Activated CD4-positive, alpha-beta memory T cell treated with anti-CD3 and anti-CD28 coated beads for 36 hours (primary cell): ENCODE measurements around the gene MAP7D3. TPM values are rescaled to one million over a fixed set of nuclear protein-coding genes. Genes with fewer than 3 reads are reported as not detected.

ENCODE experiments used
- CTCF ChIA-PET: fragments of 350-600 bp; sonication (Branson Sonifier 250); formaldehyde crosslinking; loops from one replicate; lab custom pipeline; 2021; ENCODE audit warnings: antibody characterized with exemption, inconsistent platforms; lab: Charles Lee
- POLR2A ChIA-PET: fragments of 350-600 bp; sonication (Branson Sonifier 250); formaldehyde crosslinking; loops from one replicate; lab custom pipeline; 2021; ENCODE audit warnings: antibody characterized with exemption; lab: Charles Lee
- DNase-seq: peaks from one replicate; pipeline ENCODE4 v3.0.0-alpha.2; 2020
- H3K27ac Mint-ChIP-seq: one replicate; pipeline ENCODE4 v1.8.0; 2021; ENCODE audit warnings: mixed read lengths
- H3K27me3 Mint-ChIP-seq: one replicate; pipeline ENCODE4 v1.8.0; 2021; ENCODE audit warnings: mixed read lengths
- H3K36me3 Mint-ChIP-seq: one replicate; pipeline ENCODE4 v1.8.0; 2021; ENCODE audit warnings: mixed read lengths
- H3K4me1 Mint-ChIP-seq: one replicate; pipeline ENCODE4 v1.8.0; 2021; ENCODE audit warnings: low read depth, mixed read lengths
- H3K4me3 Mint-ChIP-seq: one replicate; pipeline ENCODE4 v1.8.0; 2021; ENCODE audit warnings: mild to moderate bottlenecking, mixed read lengths
- H3K9me3 Mint-ChIP-seq: one replicate; pipeline ENCODE4 v1.8.0; 2021; ENCODE audit warnings: mixed read lengths
- intact Hi-C: fragments of 100-400 bp; cut with micrococcal nuclease; formaldehyde crosslinking; loops from one replicate; pipeline ENCODE4 v1.15.1; 2023
- total RNA-seq, 2 experiments: library from RNA; stranded (reverse); gene quantifications; one replicate each; pipeline ENCODE4 v1.2.3, GENCODE V29; 2021

The MAP7D3 gene
- total RNA-seq, 2 experiments from 2014 or later, result 18.2 to 20.5 TPM

- Mint-ChIP-seq H3K4me3 (no peak overlapping the region), H3K27me3 (no peaks in the 10 kb centered on the region), H3K27ac (no peak overlapping the region), H3K9me3 (no peaks in the 10 kb centered on the region), H3K36me3 (no peaks in the 10 kb centered on the region), H3K4me1 (peaks cover 4% of the 10 kb centered on the region)
- intact Hi-C loops, result loop anchor here (1.0 to 2.0 kb wide), 2 partner anchors 40 to 240 kb away; no protein-coding TSS in a partner anchor
- ChIA-PET CTCF (interaction anchor here (0.6 to 4.3 kb wide), 17 partner anchors 8 to 963 kb away, joined by 3 to 41 read pairs (median 3); no protein-coding TSS in a partner anchor), POLR2A (no interaction called here)
- DNase-seq, result peak; percentile 57
Observed at GRCh38 chrX:136268051-136269048, 17.1 kb upstream of the MAP7D3 start.

DNA sequence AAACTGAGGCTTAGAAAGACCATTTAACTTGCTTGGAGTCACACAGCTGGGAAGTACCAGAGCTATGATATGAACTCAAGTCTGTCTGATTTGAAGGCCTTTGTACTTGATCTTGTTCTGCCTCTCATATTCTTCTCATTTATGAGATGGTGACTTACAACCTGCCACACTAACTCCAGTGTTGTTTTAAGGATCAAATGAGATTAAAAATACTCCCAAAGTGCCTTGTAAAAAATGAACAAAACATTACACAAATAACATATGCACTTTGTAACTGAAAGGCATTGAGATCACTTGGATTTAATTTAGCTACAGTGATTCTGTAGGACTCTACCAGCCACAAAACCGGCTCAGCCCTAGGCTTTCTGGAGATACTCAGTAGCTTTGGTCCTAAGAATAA is 15.6 kb upstream of the MAP7D3 start:
- intact Hi-C loops, result no loop called here
- H3K4me3 Mint-ChIP-seq, result no peak overlapping the region
- H3K4me1 Mint-ChIP-seq, result peaks cover 2% of the 10 kb centered on the region
- ChIA-PET POLR2A (no interaction called here), CTCF (interaction anchor here (0.7 to 4.3 kb wide), 4 partner anchors 11 to 292 kb away, joined by 3 to 41 read pairs (median 4); no protein-coding TSS in a partner anchor)
- H3K9me3 Mint-ChIP-seq, result no peaks in the 10 kb centered on the region
- DNase-seq, result no peak
- H3K27me3 Mint-ChIP-seq, result no peaks in the 10 kb centered on the region
- H3K36me3 Mint-ChIP-seq, result no peaks in the 10 kb centered on the region
- H3K27ac Mint-ChIP-seq, result no peak overlapping the region

- Mint-ChIP-seq H3K4me3 (no peak overlapping the region), H3K36me3 (no peaks in the 10 kb centered on the region), H3K27ac (no peak overlapping the region), H3K4me1 (peaks cover 28% of the 10 kb centered on the region), H3K9me3 (no peaks in the 10 kb centered on the region), H3K27me3 (no peaks in the 10 kb centered on the region)
- ChIA-PET CTCF (no interaction called here), POLR2A (no interaction called here)
- DNase-seq, result no peak
- intact Hi-C loops, result no loop called here
Observed at GRCh38 chrX:136262812-136263315, 11.7 kb upstream of the MAP7D3 start.

DNA sequence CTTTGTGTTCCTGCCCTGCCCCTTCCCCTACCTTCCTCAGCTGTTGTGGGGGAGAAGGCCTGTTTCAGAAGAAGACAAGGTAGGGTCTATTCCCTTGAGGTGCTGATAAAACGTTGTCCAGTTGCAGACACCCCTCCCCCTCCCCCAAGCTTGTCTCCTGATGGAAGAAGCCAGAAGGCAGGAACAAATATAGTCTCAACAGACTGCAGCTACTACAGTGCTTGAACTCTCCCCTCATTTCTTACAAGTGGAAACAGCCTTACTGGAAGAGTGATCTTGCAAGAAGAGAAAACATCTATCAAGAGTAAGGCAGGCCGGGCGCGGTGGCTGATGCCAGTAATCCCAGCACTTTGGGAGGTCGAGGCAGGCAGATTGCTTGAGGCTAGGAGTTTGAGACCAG is 11.0 kb upstream of the MAP7D3 start:
- no peak for DNase-seq
- ChIA-PET POLR2A (no interaction called here), CTCF (no interaction called here)
- Mint-ChIP-seq H3K4me1 (peaks cover 28% of the 10 kb centered on the region), H3K4me3 (no peak overlapping the region), H3K27me3 (no peaks in the 10 kb centered on the region), H3K27ac (no peak overlapping the region), H3K36me3 (no peaks in the 10 kb centered on the region), H3K9me3 (no peaks in the 10 kb centered on the region)
- intact Hi-C loops, result no loop called here

GRCh38 chrX:136261321-136261720 is 10.1 kb upstream of the MAP7D3 start:
- no peaks in the 10 kb centered on the region for H3K36me3 Mint-ChIP-seq
- H3K27ac Mint-ChIP-seq, result no peak overlapping the region
- no peaks in the 10 kb centered on the region for H3K9me3 Mint-ChIP-seq
- intact Hi-C loops, result no loop called here
- POLR2A ChIA-PET, result no interaction called here
- no peak for DNase-seq
- no peak overlapping the region for H3K4me3 Mint-ChIP-seq
- CTCF ChIA-PET, result no interaction called here
- H3K4me1 Mint-ChIP-seq, result peaks cover 28% of the 10 kb centered on the region
- H3K27me3 Mint-ChIP-seq, result no peaks in the 10 kb centered on the region

GRCh38 chrX:136260776-136261175 is 9.6 kb upstream of the MAP7D3 start:
- DNase-seq, result no peak
- intact Hi-C loops, result no loop called here
- no peak overlapping the region for H3K4me3 Mint-ChIP-seq
- H3K27ac Mint-ChIP-seq, result no peak overlapping the region
- no peaks in the 10 kb centered on the region for H3K36me3 Mint-ChIP-seq
- no peaks in the 10 kb centered on the region for H3K9me3 Mint-ChIP-seq
- no peaks in the 10 kb centered on the region for H3K27me3 Mint-ChIP-seq
- CTCF ChIA-PET, result no interaction called here
- POLR2A ChIA-PET, result no interaction called here
- peaks cover 28% of the 10 kb centered on the region for H3K4me1 Mint-ChIP-seq

DNA sequence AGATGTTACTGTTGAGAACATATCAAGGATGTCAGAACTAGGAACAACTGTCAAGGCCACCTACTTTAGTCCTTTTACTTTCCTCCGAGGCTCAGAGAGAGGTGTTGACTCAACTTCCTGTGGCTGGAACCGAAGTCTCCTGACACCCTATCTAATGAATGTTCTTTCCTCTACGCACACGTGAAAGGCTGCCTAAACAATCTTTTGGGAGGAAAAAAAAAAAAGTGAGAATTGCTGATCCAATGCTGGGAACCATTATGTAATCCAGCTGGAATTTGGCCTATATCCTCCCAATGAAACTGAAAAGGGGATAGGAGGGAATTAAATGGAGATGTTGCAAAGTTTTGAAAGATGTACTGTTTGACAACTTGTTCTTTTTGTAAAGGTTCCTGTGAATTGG is 8.3 kb upstream of the MAP7D3 start:
- POLR2A ChIA-PET, result no interaction called here
- Mint-ChIP-seq H3K36me3 (no peaks in the 10 kb centered on the region), H3K27me3 (no peaks in the 10 kb centered on the region), H3K4me3 (no peak overlapping the region), H3K9me3 (no peaks in the 10 kb centered on the region), H3K27ac (peak overlapping the region; percentile 78), H3K4me1 (peaks cover 28% of the 10 kb centered on the region)
- intact Hi-C loops, result loop anchor here (10.0 kb wide), 1 partner anchor 415 kb away; no protein-coding TSS in a partner anchor
- peak; percentile 28 for DNase-seq
- CTCF ChIA-PET, result interaction anchor here (1.0 to 2.1 kb wide), 2 partner anchors 9 to 231 kb away, joined by 3 to 7 read pairs; no protein-coding TSS in a partner anchor

DNA sequence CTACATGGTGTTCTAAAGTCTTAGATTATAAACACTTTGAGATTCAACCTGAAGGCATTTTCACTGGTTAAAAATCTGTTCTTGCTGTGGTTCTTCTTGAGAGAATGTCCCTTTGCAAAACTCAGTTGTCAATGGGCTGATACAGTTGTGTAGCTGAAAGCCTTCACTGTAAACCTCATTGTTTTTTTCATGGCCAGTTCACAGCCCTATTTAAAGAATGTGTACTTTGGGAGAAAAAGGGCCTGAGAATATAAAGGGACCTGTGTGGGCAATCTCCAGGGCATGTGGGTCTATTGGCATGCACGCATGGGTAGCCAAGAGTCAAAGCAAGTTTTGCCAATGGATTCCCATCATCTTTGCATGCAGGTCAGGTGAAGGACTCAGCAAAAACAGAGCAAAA is 7.8 kb upstream of the MAP7D3 start:
- H3K9me3 Mint-ChIP-seq, result no peaks in the 10 kb centered on the region
- no peak overlapping the region for H3K4me3 Mint-ChIP-seq
- no peak overlapping the region for H3K27ac Mint-ChIP-seq
- intact Hi-C loops, result loop anchor here (10.0 kb wide), 1 partner anchor 416 kb away; no protein-coding TSS in a partner anchor
- no peaks in the 10 kb centered on the region for H3K27me3 Mint-ChIP-seq
- CTCF ChIA-PET, result interaction anchor here (1.0 to 2.1 kb wide), 2 partner anchors 10 to 230 kb away, joined by 3 to 7 read pairs; no protein-coding TSS in a partner anchor
- POLR2A ChIA-PET, result no interaction called here
- peaks cover 28% of the 10 kb centered on the region for H3K4me1 Mint-ChIP-seq
- no peak for DNase-seq
- no peaks in the 10 kb centered on the region for H3K36me3 Mint-ChIP-seq

DNA sequence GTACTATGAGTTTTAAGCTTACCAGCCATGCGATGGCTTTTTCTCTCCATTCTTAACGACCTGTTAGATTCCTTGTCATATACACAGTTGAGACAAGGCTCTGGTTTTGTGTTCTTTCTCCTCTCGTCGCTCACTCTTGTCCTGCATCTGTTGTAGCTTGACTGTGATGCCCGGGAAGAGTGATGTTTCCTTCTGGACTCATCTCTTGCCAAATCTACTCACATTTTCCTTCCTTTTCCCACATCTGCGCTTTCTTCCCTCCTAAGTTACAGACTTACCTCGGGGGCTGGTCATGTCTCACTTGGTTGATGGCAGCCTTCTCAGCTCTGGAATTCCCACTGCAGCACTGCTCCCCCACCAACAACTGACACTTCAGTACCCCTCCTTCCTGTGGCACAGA is 4.8 kb upstream of the MAP7D3 start:
- H3K36me3 Mint-ChIP-seq, result no peaks in the 10 kb centered on the region
- no peaks in the 10 kb centered on the region for H3K9me3 Mint-ChIP-seq
- intact Hi-C loops, result loop anchor here (10.0 kb wide), 1 partner anchor 419 kb away; no protein-coding TSS in a partner anchor
- H3K4me1 Mint-ChIP-seq, result peaks cover 29% of the 10 kb centered on the region
- no peak for DNase-seq
- H3K4me3 Mint-ChIP-seq, result no peak overlapping the region
- CTCF ChIA-PET, result interaction anchor here (0.8 kb wide), 1 partner anchor 11 kb away, joined by 5 read pairs; no protein-coding TSS in a partner anchor
- POLR2A ChIA-PET, result no interaction called here
- H3K27me3 Mint-ChIP-seq, result no peaks in the 10 kb centered on the region
- no peak overlapping the region for H3K27ac Mint-ChIP-seq

GRCh38 chrX:136255541-136255940 is 4.3 kb upstream of the MAP7D3 start:
- peaks cover 24% of the 10 kb centered on the region for H3K4me1 Mint-ChIP-seq

GRCh38 chrX:136250191-136251040 is 784 bp downstream of the MAP7D3 start:
- Mint-ChIP-seq H3K27ac (peak overlapping the region; percentile 38), H3K4me1 (peaks cover 11% of the 10 kb centered on the region), H3K9me3 (no peaks in the 10 kb centered on the region)

More at GRCh38 chrX:136255541-136255940, 4.3 kb upstream of the MAP7D3 start:
- Mint-ChIP-seq H3K36me3 (no peaks in the 10 kb centered on the region), H3K27ac (no peak overlapping the region), H3K4me3 (no peak overlapping the region), H3K9me3 (no peaks in the 10 kb centered on the region), H3K27me3 (no peaks in the 10 kb centered on the region)
- CTCF ChIA-PET, result interaction anchor here (0.8 kb wide), 1 partner anchor 11 kb away, joined by 5 read pairs; no protein-coding TSS in a partner anchor
- DNase-seq, result no peak
- POLR2A ChIA-PET, result no interaction called here
- intact Hi-C loops, result loop anchor here (10.0 kb wide), 1 partner anchor 419 kb away; no protein-coding TSS in a partner anchor

More at GRCh38 chrX:136250191-136251040, 784 bp downstream of the MAP7D3 start:
- ChIA-PET CTCF (interaction anchor here (1.7 kb wide), 1 partner anchor 222 kb away, joined by 4 read pairs; no protein-coding TSS in a partner anchor), POLR2A (interaction anchor here (0.6 to 1.1 kb wide), 2 partner anchors 9 to 338 kb away, joined by 3 read pairs; no protein-coding TSS in a partner anchor)
- intact Hi-C loops, result loop anchor here (1.0 to 10.0 kb wide), 3 partner anchors 22 to 424 kb away; partner anchors contain the start of gene HTATSF1
- Mint-ChIP-seq H3K27me3 (no peaks in the 10 kb centered on the region), H3K36me3 (no peaks in the 10 kb centered on the region), H3K4me3 (peak overlapping the region; percentile 75)
- peak; percentile 66 for DNase-seq
